Erythroblast (primary cell): ENCODE results near the gene FYTTD1.
A peak's percentile ranks its signal among the peaks of the same experiment; 100 is the strongest.

Source experiments
- DNase-seq, 2 experiments: peaks; one replicate each; lab custom pipeline; 2025; lab: John Stamatoyannopoulos, UW
- GATA1 ChIP-seq: IDR thresholded peaks from 2 replicates; pipeline ENCODE4 v1.6.1; 2011; ENCODE audit warnings: low read depth, mild to moderate bottlenecking, control low read depth, low read length, moderate library complexity
- POLR2A ChIP-seq: IDR thresholded peaks from 2 replicates; pipeline ENCODE4 v1.6.1; 2011; ENCODE audit warnings: mild to moderate bottlenecking, low read length

Gene FYTTD1

GRCh38 chr3:197749315-197749600 lies 425 bp upstream of the FYTTD1 start:
- no peak for DNase-seq
- TF ChIP-seq POLR2A (no peak), GATA1 (no peak)

- DNase-seq, result peak; percentile 57 to 72
Observed at GRCh38 chr3:197750396-197750831, 731 bp downstream of the FYTTD1 start.

GRCh38 chr3:197750858-197751737 lies 1.4 kb downstream of the FYTTD1 start:
- peak; percentile 40 to 60 for DNase-seq
- TF ChIP-seq POLR2A (no peak), GATA1 (no peak)

More at GRCh38 chr3:197750396-197750831, 731 bp downstream of the FYTTD1 start:
- no peak for TF ChIP-seq GATA1

DNA sequence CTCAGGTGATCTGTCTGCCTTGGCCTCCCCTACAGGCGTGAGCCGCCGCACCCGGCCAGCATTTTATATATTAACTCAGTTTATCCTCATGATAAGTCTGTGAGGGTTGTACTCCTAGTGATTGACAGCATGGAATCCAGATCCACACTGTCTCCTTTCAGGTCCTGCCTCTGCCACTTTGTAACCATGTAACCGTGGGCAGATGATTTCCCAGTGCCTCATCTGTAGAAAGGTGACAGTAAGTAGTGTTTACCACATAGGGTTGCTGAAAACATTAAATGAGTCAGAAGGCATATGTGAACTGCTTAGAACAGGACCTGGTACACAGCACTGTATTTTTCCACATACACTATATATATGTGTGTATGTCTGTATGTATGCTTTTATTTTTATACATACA lies 2.4 kb downstream of the FYTTD1 start:
- no peak for DNase-seq
- TF ChIP-seq GATA1, result no peak
- no peak for TF ChIP-seq POLR2A

DNA sequence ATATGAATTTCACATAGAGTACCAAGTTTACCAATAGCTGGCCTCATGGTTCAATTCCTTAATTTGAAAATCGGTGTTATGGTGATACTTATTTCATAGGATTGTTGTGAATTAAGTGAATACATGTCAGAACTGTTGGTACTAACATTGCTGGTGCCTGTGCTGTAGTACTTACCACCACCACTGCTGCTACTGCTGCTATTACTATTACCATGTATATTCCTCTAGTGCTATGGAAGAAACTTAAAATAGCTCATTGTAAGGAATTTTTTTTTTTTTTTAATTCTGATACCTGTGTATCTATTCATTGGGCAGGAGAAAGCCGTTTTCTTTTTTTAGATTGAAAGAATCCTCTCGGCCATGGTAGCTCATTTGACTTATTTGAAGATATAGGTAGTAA lies 3.6 kb downstream of the FYTTD1 start:
- TF ChIP-seq GATA1, result no peak
- no peak for TF ChIP-seq POLR2A
- no peak for DNase-seq

DNA sequence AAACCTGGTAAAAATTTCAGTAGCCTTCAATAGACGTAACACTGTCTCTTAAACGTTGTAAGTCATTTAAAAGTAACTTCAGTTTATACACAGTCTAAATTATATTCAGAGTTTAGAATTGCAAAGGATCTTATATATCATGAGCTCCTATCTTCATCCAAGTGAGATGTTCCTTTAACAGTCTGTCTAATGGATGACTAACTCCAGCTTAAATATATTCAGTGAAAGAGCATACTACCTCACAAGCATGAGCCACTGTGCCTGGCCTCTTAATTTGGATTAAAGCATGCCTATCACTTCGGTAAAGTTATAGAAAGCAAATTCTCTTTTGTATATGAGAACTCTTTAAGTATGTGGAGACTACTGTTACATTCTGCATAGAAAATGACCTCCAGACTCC lies 7.0 kb downstream of the FYTTD1 start:
- no peak for TF ChIP-seq GATA1
- TF ChIP-seq POLR2A, result no peak
- DNase-seq, result no peak

DNA sequence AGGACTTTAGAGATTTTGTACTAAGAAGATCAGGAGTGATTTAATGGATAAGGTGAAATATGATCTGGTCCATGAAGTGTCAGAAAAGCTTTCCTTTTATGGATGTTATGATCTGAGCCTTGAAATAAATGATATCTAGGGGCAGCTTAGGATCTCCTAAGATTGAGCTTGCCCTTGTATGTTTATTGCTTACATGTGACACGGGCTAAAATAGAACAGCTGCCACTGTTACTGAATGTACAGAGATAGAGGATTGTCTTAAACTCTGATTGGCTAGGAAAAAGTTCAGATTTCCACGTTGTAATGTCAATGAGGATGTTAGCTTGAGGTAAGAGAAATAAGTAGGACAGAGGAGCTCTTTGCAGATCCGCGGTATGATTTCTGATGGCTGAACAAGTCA lies 8.8 kb downstream of the FYTTD1 start:
- no peak for DNase-seq
- no peak for TF ChIP-seq GATA1
- no peak for TF ChIP-seq POLR2A

DNA sequence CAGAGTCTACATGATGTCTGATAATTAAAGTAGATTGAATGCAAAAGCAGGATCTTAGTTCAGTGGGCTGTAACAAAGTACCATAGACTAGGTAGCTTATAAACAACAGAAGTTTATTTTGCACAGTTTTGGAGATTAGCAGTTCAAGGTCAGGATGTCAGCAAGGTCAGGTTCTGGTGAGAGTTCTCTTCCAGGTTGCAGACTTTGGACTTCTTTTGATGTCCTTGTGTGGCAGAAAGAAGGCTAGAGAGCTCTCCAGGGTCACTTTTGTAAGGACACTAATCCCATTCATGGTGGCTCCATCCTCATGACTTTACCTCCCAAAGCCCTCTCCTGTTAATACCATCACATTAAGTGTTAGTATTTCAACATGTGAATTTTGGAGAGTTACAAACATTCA lies 12.1 kb downstream of the FYTTD1 start:
- DNase-seq, result no peak
- TF ChIP-seq POLR2A (no peak), GATA1 (no peak)

DNA sequence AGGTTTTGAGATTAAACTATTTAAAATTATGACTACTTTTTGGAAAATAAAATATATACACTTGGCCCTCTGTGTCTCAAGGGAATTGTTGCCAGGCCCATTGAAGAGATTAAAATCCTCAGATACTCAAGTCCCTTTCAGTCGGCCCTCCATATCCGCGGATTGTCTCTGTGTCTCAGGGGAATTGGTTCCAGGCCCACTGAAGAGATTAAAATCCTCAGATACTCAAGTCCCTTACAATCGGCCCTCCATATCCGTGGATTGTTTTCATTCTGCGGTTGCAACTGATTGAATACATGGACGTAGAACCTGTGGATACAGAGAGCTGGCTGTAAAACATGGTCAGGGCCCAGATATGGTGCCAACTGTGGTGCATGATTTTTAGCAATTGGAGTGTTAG lies 25.6 kb downstream of the FYTTD1 start:
- TF ChIP-seq POLR2A (no peak), GATA1 (no peak)
- no peak for DNase-seq

DNA sequence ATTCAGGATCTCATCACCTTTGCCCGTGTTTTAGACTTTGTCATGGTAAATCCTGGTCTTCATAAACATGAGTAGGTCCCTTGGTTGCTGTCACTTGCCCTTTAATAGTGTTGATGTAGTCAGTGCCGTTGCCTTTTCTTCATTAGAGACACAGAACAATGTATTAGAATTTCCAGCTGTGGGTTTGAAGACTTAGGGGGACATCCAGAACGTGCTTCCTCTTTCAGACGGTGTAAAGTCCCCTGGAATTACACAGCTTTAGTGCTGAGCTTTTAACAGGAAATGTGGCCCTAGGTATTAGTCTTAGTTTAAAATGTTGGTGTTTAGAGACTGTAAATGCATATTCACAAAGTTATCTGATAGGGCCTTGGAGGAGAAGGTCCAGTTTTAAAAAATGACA lies 32.5 kb downstream of the FYTTD1 start:
- DNase-seq, result no peak
- no peak for TF ChIP-seq POLR2A
- TF ChIP-seq GATA1, result no peak

DNA sequence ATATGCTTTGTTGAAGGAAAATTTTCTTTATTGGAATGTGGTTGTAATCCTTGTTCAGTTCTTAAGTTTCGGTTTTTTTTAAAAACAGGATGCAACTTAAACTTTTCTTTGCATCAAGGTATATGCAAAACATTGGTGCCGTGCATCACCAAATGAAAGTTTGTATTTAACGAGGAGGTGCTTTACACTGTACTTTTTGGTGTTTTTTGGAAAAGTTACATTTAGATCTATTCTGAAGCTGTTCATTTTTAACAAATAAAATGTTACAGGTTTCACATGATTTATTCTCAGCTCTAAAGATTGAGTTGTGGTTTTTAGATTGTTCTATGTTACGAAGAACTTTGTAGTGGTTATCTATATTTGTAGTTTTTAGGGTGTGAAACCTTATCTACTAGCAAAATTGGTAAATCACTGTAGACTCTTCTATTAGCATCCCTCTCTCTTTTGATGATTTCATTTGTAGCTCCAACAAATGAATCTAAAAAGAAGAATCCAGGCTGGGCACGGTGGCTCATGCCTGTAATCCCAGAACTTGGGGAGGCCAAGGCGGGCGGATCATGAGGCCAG lies 34.4 kb downstream of the FYTTD1 start:
- DNase-seq, result no peak
- TF ChIP-seq POLR2A, result no peak
- no peak for TF ChIP-seq GATA1

- TF ChIP-seq POLR2A (no peak), GATA1 (no peak)
- DNase-seq, result no peak
Observed at GRCh38 chr3:197787412-197787811, 37.7 kb downstream of the FYTTD1 start.

- TF ChIP-seq GATA1 (no peak), POLR2A (no peak)
- DNase-seq, result no peak
Observed at GRCh38 chr3:197789309-197789708, 39.6 kb downstream of the FYTTD1 start.

DNA sequence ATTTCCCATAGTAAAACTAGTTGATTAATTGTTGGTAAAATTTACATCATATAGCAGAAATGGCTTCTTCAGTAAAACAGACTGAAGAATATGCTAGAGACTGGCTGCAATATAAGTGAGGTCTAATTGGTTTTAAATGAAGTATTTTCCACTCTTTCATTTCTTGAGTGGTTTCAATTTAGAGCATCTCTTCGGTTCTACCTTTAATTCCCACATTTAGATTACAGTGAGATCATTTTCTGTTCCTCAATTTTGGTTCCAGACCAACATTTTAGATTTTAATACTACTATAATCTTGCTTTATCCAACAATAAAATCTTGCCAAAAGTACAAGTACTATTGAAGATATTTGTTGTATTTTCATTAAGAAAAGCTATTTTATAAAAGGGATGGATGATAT lies 40.4 kb downstream of the FYTTD1 start:
- no peak for TF ChIP-seq GATA1
- no peak for TF ChIP-seq POLR2A
- DNase-seq, result no peak

GRCh38 chr3:197791113-197791891 lies 41.6 kb downstream of the FYTTD1 start, which contains the start of gene LRCH3:
Gene LRCH3 (plus strand): TSS chr3:197791254. CDS start chr3:197791279, 25 bp downstream.
- peak; percentile 85 to 91 for DNase-seq
- TF ChIP-seq POLR2A, result peak; percentile 92
- TF ChIP-seq GATA1, result no peak
